SU-DHL-6 (cell line): Measurements from ENCODE around the gene COBL.

Source experiments
- EZH2phosphoT487 ChIP-seq: fragments of 200-600 bp; sonication (generic), shearing (Covaris generic); conservative IDR thresholded peaks from 2 replicates; pipeline ENCODE4 v1.6.1; 2018; ENCODE audit warnings: mild to moderate bottlenecking, antibody characterized with exemption, low read length, moderate library complexity, mixed read lengths
- TF ChIP-seq, protein P1 (sequence below): fragments of 200-600 bp; sonication (generic); IDR thresholded peaks from one replicate; pipeline ENCODE4 v1.5.1; 2017; ENCODE audit warnings: antibody characterized with exemption, mild to moderate bottlenecking, low read length, moderate library complexity; ENCODE audit not compliant: insufficient read depth, poor library complexity, severe bottlenecking

DNA sequence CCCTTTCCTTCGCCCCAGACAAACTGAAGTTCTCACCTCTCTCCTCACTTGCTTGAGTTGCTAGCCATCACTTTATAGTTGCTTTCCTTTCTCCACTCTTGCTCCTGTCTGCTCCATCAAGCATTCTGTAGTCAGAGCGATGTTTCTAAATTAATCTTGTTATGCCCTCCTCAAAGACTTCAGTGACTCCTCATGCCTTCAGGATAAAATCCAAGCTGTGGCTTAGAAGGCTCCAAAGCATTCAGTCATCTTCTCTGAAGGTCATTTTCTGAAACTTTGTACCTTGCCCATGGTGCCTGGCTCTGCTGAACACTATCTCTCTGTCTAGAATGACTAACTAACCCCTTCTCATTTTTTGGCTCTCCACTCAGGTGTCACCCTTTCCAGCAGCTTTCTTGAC lies 311.5 kb downstream of the COBL start:
- TF ChIP-seq, protein P1, sequence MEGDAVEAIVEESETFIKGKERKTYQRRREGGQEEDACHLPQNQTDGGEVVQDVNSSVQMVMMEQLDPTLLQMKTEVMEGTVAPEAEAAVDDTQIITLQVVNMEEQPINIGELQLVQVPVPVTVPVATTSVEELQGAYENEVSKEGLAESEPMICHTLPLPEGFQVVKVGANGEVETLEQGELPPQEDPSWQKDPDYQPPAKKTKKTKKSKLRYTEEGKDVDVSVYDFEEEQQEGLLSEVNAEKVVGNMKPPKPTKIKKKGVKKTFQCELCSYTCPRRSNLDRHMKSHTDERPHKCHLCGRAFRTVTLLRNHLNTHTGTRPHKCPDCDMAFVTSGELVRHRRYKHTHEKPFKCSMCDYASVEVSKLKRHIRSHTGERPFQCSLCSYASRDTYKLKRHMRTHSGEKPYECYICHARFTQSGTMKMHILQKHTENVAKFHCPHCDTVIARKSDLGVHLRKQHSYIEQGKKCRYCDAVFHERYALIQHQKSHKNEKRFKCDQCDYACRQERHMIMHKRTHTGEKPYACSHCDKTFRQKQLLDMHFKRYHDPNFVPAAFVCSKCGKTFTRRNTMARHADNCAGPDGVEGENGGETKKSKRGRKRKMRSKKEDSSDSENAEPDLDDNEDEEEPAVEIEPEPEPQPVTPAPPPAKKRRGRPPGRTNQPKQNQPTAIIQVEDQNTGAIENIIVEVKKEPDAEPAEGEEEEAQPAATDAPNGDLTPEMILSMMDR: no peak
- no peak for TF ChIP-seq EZH2phosphoT487
